ENCODE results near the gene ATP8A2. TPM values are rescaled to one million over a fixed set of nuclear protein-coding genes. Genes with fewer than 3 reads are reported as not detected.

Gene ATP8A2
- total RNA-seq, 1 experiment from 2014 or later: not detected

GRCh38 chr13:25844559-25845434, 473.0 kb downstream of the ATP8A2 start:
- CTCF ChIA-PET: no interaction called here
- H3K27me3 ChIP-seq (ENCODE audit: control insufficient read depth, insufficient read depth, low read length): no peaks in the 10 kb centered on the region
- no peak for DNase-seq (ENCODE audit: low read depth, low spot score)

DNA sequence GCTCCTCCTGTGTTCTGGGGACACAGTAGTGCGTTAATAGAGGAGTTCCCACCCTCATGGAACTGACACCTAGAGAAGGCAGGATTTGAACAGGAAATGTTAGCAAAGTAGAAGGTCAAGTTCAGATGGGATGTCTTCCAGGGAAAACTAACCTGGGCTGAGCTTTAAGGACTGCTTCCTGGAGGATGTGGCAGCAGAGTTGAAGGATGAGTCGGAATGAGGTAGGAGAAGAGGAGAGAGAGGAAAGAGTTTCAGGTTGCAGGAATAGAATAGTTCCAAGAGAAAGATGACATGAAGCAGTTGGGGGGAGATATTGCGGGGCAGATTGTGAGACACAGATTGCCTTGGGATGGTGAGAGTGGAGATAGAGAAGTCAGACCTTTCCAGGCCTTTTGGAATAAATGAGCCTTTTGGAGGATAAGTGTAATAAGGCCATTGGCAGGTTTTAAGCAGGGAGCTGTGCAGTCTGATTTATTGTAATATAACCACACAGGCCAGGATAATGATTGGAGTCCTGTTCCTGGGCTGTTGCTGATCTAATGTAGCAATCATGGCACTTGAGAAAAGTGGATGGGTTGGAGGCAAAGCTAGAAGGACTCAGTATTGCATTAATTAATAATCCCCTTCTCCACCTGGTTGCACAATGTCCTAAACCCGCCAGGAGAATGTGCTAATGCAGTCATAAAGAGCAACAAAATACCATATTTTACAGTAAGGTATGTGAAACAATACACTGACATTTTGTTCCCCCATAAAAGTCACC, 474.6 kb downstream of the ATP8A2 start:
- ATAC-seq (no peak), DNase-seq (ENCODE audit: low read depth, low spot score) (no peak)
- Histone ChIP-seq H3K36me3 (ENCODE audit: control insufficient read depth, insufficient read depth, low read length) (no peaks in the 10 kb centered on the region), H3K27me3 (ENCODE audit: control insufficient read depth, insufficient read depth, low read length) (no peaks in the 10 kb centered on the region), H3K9me3 (ENCODE audit: control insufficient read depth, insufficient read depth, low read depth, low read length) (no peaks in the 10 kb centered on the region), H3K27ac (ENCODE audit: low read length) (no peak overlapping the region), H3K4me1 (ENCODE audit: control insufficient read depth, insufficient read depth, low read length) (no peaks in the 10 kb centered on the region), H3K4me3 (ENCODE audit: low read depth in 2 of 2, low read length in 2 of 2) (no peak overlapping the region)
- in situ Hi-C loops (cut with HindIII; ENCODE audit: low pct_unique_long_range_greater_than_20kb, low sequenced_read_pairs): no loop called here
- ChIA-PET CTCF (no interaction called here), POLR2A (no interaction called here)
- no TSS peak for BruUV-seq (replicated peaks)
- intact Hi-C loops (cut with micrococcal nuclease; ENCODE audit: unreplicated experiment): no loop called here
- TF ChIP-seq TCF7L2 (IDR thresholded peaks at IDR 0.05; ENCODE audit: low read depth, low read length) (no peak), SIN3A (IDR thresholded peaks at IDR 0.05; ENCODE audit: borderline replicate concordance, insufficient read depth, low read depth, low read length) (no peak), REST (IDR thresholded peaks at IDR 0.05; ENCODE audit: insufficient read depth in 1 of 2, low read depth in 2 of 2, low read length in 1 of 2) (no peak), POLR2AphosphoS5 (IDR thresholded peaks at IDR 0.05; ENCODE audit: low read depth, low read length) (no peak)
- TF ChIP-seq, protein P1, sequence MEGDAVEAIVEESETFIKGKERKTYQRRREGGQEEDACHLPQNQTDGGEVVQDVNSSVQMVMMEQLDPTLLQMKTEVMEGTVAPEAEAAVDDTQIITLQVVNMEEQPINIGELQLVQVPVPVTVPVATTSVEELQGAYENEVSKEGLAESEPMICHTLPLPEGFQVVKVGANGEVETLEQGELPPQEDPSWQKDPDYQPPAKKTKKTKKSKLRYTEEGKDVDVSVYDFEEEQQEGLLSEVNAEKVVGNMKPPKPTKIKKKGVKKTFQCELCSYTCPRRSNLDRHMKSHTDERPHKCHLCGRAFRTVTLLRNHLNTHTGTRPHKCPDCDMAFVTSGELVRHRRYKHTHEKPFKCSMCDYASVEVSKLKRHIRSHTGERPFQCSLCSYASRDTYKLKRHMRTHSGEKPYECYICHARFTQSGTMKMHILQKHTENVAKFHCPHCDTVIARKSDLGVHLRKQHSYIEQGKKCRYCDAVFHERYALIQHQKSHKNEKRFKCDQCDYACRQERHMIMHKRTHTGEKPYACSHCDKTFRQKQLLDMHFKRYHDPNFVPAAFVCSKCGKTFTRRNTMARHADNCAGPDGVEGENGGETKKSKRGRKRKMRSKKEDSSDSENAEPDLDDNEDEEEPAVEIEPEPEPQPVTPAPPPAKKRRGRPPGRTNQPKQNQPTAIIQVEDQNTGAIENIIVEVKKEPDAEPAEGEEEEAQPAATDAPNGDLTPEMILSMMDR (IDR thresholded peaks at IDR 0.05): no peak

More at GRCh38 chr13:25844559-25845434, 473.0 kb downstream of the ATP8A2 start:
- Histone ChIP-seq H3K9me3 (ENCODE audit: control insufficient read depth, insufficient read depth, low read depth, low read length) (no peaks in the 10 kb centered on the region), H3K4me3 (ENCODE audit: low read depth in 2 of 2, low read length in 2 of 2) (no peak overlapping the region), H3K36me3 (ENCODE audit: control insufficient read depth, insufficient read depth, low read length) (no peaks in the 10 kb centered on the region), H3K4me1 (ENCODE audit: control insufficient read depth, insufficient read depth, low read length) (no peaks in the 10 kb centered on the region), H3K27ac (ENCODE audit: low read length) (no peak overlapping the region)
- POLR2A ChIA-PET: no interaction called here
- TF ChIP-seq, protein P1 (IDR thresholded peaks at IDR 0.05): no peak
- TF ChIP-seq REST (IDR thresholded peaks at IDR 0.05; ENCODE audit: insufficient read depth in 1 of 2, low read depth in 2 of 2, low read length in 1 of 2): no peak
- no peak for TF ChIP-seq POLR2AphosphoS5 (IDR thresholded peaks at IDR 0.05; ENCODE audit: low read depth, low read length)
- ATAC-seq: no peak
- in situ Hi-C loops (cut with HindIII; ENCODE audit: low pct_unique_long_range_greater_than_20kb, low sequenced_read_pairs): no loop called here
- intact Hi-C loops (cut with micrococcal nuclease; ENCODE audit: unreplicated experiment): no loop called here
- BruUV-seq (replicated peaks): no TSS peak

All from Panc1 (cell line).